Fibroblast of lung (primary cell): ENCODE results near the gene PALS2.

Source experiments
- EZH2 ChIP-seq: IDR thresholded peaks from 2 replicates; pipeline ENCODE4 v1.5.1; 2012; ENCODE audit warnings: low read length, control low read depth, mild to moderate bottlenecking; ENCODE audit errors: missing control alignments
- TF ChIP-seq, protein P1 (sequence below), 2 donors: IDR thresholded peaks in 1 of 2; conservative IDR thresholded peaks in 1 of 2; 1 replicate in 1 of 2; 2 replicates in 1 of 2; pipeline ENCODE4 v1.5.1; 2011 to 2012; ENCODE audit warnings: low read length in 2 of 2, control low read depth in 1 of 2, inconsistent platforms in 1 of 2, low read depth in 1 of 2, mild to moderate bottlenecking in 1 of 2

DNA sequence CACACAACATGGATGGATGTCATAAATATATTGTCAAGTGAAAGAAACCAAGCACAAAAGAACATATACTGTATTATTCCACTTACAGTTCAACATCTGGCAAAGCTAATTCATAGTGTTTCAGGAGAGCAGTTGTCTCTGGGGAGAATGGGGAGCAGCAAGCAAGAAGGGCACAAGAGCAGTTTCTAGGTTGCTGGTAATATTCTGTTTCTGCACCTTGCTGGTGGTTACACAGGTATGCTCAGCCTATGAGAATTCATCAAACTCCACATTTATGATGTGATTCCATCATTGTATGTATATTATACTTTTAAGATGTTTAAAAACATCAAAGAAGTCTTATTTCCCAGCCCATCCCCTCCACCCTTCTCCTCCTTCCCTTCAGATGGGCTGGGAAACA is 18.1 kb upstream of the PALS2 start:
- no peak for TF ChIP-seq EZH2
- TF ChIP-seq, protein P1, sequence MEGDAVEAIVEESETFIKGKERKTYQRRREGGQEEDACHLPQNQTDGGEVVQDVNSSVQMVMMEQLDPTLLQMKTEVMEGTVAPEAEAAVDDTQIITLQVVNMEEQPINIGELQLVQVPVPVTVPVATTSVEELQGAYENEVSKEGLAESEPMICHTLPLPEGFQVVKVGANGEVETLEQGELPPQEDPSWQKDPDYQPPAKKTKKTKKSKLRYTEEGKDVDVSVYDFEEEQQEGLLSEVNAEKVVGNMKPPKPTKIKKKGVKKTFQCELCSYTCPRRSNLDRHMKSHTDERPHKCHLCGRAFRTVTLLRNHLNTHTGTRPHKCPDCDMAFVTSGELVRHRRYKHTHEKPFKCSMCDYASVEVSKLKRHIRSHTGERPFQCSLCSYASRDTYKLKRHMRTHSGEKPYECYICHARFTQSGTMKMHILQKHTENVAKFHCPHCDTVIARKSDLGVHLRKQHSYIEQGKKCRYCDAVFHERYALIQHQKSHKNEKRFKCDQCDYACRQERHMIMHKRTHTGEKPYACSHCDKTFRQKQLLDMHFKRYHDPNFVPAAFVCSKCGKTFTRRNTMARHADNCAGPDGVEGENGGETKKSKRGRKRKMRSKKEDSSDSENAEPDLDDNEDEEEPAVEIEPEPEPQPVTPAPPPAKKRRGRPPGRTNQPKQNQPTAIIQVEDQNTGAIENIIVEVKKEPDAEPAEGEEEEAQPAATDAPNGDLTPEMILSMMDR (conservative IDR thresholded peaks at IDR 0.05 in 1 of 2, IDR thresholded peaks at IDR 0.05 in 1 of 2; ENCODE audit: low read depth in 1 of 2, low read length in 2 of 2): no peak
